ENCODE measurements around the gene RWDD3. TPM values are rescaled to one million over a fixed set of nuclear protein-coding genes. Genes with fewer than 3 reads are reported as not detected.

The RWDD3 gene
- total and polyA plus RNA-seq, 10 of the 15 experiments (the other 5 are each of a cell fraction or from before 2014, with no cell fraction given), result 9.8 to 42.9 (median 21.4) TPM

DNA sequence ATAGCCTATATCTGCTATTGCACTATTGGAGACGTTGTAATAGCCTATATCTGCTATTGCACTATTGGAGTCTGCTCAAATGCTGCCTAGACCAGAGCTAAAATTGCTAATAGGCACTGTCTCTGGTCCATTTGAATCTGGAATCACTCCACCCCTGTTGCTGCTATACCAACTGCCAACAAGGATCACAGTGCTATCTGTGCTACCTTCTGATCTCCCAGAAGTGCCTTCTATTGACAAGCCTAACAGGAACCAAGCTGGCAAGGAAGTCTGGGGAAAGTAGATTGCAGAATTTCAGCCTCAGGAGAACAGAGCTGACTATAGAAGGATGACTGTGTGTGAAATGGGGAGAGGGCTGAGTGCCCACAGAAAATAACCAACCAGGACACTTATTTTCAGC lies 15.9 kb downstream of the RWDD3 start:
- Histone ChIP-seq H3K79me2 (ENCODE audit: control insufficient read depth, insufficient read depth, low read length) (no peaks in the 10 kb centered on the region), H3K4me3 (no peak overlapping the region), H3K4me1 (ENCODE audit: control insufficient read depth, insufficient read depth, low read length) (no peaks in the 10 kb centered on the region), H3K9ac (ENCODE audit: control insufficient read depth, insufficient read depth, low read length) (no peak overlapping the region), H4K20me1 (ENCODE audit: control insufficient read depth, insufficient read depth) (no peaks in the 10 kb centered on the region), H3K27ac (ENCODE audit: control insufficient read depth, insufficient read depth) (no peak overlapping the region), H2AFZ (ENCODE audit: control insufficient read depth, low read depth, low read length) (no peak overlapping the region), H3K9me3 (replicated peaks; ENCODE audit: control insufficient read depth, insufficient read depth, low read length) (no peaks in the 10 kb centered on the region), H3K27me3 (replicated peaks in 1 of 2; ENCODE audit: control insufficient read depth in 2 of 2, insufficient read depth in 2 of 2, low read length in 1 of 2) (no peaks in the 10 kb centered on the region), H3K36me3 (ENCODE audit: control insufficient read depth in 2 of 2, insufficient read depth in 2 of 2, low read length in 1 of 2) (peaks cover 0 to 3% of the 10 kb centered on the region in 2 experiments; a peak in 2 of 4 replicates), H3K4me2 (ENCODE audit: control insufficient read depth, insufficient read depth) (no peak overlapping the region)
- BruUV-seq (replicated peaks), result no TSS peak
- in situ Hi-C loops (cut with MboI), result no loop called here
- SMC1A ChIA-PET (ENCODE audit: uncharacterized antibody, unreplicated experiment), result no interaction called here
- intact Hi-C loops (cut with micrococcal nuclease; ENCODE audit: unreplicated experiment), result no loop called here
- CTCF ChIA-PET, result no interaction called here
- WGBS (ENCODE audit: insufficient coverage, insufficient replicate concordance, low lambda C conversion rate, missing lambda C conversion rate), result 57% methylated on average over 1 of the region's 1 CpG
- RAD21 ChIA-PET (ENCODE audit: unreplicated experiment), result no interaction called here
- FAIRE-seq (no peak), ATAC-seq (no peak), DNase-seq (ENCODE audit: low read depth, low spot score) (no peak)
- TF ChIP-seq SMAD5 (IDR thresholded peaks at IDR 0.05; ENCODE audit: low read depth) (no peak), BMI1 (IDR thresholded peaks at IDR 0.05; ENCODE audit: borderline replicate concordance) (no peak), CEBPB (IDR thresholded peaks at IDR 0.05; ENCODE audit: borderline replicate concordance in 1 of 2, low read depth in 2 of 2, low read length in 2 of 2) (no peak), SIX5 (IDR thresholded peaks at IDR 0.05; ENCODE audit: low read depth, low read length, severe bottlenecking) (no peak)
- TF ChIP-seq, protein P1, sequence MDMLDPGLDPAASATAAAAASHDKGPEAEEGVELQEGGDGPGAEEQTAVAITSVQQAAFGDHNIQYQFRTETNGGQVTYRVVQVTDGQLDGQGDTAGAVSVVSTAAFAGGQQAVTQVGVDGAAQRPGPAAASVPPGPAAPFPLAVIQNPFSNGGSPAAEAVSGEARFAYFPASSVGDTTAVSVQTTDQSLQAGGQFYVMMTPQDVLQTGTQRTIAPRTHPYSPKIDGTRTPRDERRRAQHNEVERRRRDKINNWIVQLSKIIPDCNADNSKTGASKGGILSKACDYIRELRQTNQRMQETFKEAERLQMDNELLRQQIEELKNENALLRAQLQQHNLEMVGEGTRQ (IDR thresholded peaks at IDR 0.05; ENCODE audit: borderline replicate concordance, low read depth, low read length), result no peak
- POLR2A ChIA-PET, result no interaction called here

DNA sequence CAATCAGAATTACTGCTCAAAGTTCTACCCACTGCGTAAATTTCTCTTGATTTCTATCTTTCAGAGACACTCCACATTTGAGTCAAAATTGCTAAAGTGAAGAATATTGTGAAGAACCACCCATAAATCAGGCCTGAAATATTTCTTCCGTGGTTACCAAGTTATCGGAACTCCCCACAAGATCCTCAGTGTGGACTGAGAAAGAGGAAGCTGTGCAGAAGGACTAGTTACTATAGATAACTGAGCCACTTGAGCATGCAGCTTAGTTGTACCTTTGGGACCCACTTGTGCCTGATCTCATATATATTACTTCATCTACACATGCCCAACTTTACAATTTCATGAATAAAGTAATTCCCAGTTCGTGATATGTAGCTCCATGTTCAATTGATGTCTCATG lies 18.4 kb downstream of the RWDD3 start:
- Histone ChIP-seq H3K4me3 (no peak overlapping the region), H3K36me3 (ENCODE audit: control insufficient read depth in 2 of 2, insufficient read depth in 2 of 2, low read length in 1 of 2) (peaks cover 0 to 3% of the 10 kb centered on the region in 2 experiments; a peak in 2 of 4 replicates), H3K27me3 (replicated peaks in 1 of 2; ENCODE audit: control insufficient read depth in 2 of 2, insufficient read depth in 2 of 2, low read length in 1 of 2) (no peaks in the 10 kb centered on the region), H3K9ac (ENCODE audit: control insufficient read depth, insufficient read depth, low read length) (no peak overlapping the region), H3K79me2 (ENCODE audit: control insufficient read depth, insufficient read depth, low read length) (no peaks in the 10 kb centered on the region), H4K20me1 (ENCODE audit: control insufficient read depth, insufficient read depth) (no peaks in the 10 kb centered on the region), H2AFZ (ENCODE audit: control insufficient read depth, low read depth, low read length) (no peak overlapping the region), H3K4me1 (ENCODE audit: control insufficient read depth, insufficient read depth, low read length) (no peaks in the 10 kb centered on the region), H3K27ac (ENCODE audit: control insufficient read depth, insufficient read depth) (no peak overlapping the region), H3K9me3 (replicated peaks; ENCODE audit: control insufficient read depth, insufficient read depth, low read length) (no peaks in the 10 kb centered on the region), H3K4me2 (ENCODE audit: control insufficient read depth, insufficient read depth) (no peak overlapping the region)
- 26% methylated on average over 4 of the region's 4 CpGs for WGBS (ENCODE audit: insufficient coverage, insufficient replicate concordance, low lambda C conversion rate, missing lambda C conversion rate)
- ATAC-seq (no peak), FAIRE-seq (no peak), DNase-seq (ENCODE audit: low read depth, low spot score) (no peak)
- in situ Hi-C loops (cut with MboI), result no loop called here
- no peak for TF ChIP-seq YY1 (IDR thresholded peaks at IDR 0.05; ENCODE audit: low read depth, low read length)
- TF ChIP-seq ZNF24 (IDR thresholded peaks at IDR 0.05), result no peak
- TF ChIP-seq SP1 (IDR thresholded peaks at IDR 0.05; ENCODE audit: low read depth, low read length), result no peak
- TF ChIP-seq, protein P2, sequence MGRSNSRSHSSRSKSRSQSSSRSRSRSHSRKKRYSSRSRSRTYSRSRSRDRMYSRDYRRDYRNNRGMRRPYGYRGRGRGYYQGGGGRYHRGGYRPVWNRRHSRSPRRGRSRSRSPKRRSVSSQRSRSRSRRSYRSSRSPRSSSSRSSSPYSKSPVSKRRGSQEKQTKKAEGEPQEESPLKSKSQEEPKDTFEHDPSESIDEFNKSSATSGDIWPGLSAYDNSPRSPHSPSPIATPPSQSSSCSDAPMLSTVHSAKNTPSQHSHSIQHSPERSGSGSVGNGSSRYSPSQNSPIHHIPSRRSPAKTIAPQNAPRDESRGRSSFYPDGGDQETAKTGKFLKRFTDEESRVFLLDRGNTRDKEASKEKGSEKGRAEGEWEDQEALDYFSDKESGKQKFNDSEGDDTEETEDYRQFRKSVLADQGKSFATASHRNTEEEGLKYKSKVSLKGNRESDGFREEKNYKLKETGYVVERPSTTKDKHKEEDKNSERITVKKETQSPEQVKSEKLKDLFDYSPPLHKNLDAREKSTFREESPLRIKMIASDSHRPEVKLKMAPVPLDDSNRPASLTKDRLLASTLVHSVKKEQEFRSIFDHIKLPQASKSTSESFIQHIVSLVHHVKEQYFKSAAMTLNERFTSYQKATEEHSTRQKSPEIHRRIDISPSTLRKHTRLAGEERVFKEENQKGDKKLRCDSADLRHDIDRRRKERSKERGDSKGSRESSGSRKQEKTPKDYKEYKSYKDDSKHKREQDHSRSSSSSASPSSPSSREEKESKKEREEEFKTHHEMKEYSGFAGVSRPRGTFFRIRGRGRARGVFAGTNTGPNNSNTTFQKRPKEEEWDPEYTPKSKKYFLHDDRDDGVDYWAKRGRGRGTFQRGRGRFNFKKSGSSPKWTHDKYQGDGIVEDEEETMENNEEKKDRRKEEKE (IDR thresholded peaks at IDR 0.05), result no peak
- no peak for TF ChIP-seq POLR2A (IDR thresholded peaks at IDR 0.05; ENCODE audit: low read depth, low read length)
- TF ChIP-seq, protein P3, sequence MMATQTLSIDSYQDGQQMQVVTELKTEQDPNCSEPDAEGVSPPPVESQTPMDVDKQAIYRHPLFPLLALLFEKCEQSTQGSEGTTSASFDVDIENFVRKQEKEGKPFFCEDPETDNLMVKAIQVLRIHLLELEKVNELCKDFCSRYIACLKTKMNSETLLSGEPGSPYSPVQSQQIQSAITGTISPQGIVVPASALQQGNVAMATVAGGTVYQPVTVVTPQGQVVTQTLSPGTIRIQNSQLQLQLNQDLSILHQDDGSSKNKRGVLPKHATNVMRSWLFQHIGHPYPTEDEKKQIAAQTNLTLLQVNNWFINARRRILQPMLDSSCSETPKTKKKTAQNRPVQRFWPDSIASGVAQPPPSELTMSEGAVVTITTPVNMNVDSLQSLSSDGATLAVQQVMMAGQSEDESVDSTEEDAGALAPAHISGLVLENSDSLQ (IDR thresholded peaks at IDR 0.05), result no peak
- TF ChIP-seq, protein P4, sequence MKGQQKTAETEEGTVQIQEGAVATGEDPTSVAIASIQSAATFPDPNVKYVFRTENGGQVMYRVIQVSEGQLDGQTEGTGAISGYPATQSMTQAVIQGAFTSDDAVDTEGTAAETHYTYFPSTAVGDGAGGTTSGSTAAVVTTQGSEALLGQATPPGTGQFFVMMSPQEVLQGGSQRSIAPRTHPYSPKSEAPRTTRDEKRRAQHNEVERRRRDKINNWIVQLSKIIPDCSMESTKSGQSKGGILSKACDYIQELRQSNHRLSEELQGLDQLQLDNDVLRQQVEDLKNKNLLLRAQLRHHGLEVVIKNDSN (IDR thresholded peaks at IDR 0.05; ENCODE audit: borderline replicate concordance, extremely low read length, insufficient read depth, low read depth, low read length), result no peak
- no peak for TF ChIP-seq CREM (IDR thresholded peaks at IDR 0.05; ENCODE audit: low read depth)
- POLR2A ChIA-PET, result no interaction called here
- RAD21 ChIA-PET (ENCODE audit: unreplicated experiment), result no interaction called here
- no TSS peak for BruUV-seq (replicated peaks)
- SMC1A ChIA-PET (ENCODE audit: uncharacterized antibody, unreplicated experiment), result no interaction called here
- intact Hi-C loops (cut with micrococcal nuclease; ENCODE audit: unreplicated experiment), result no loop called here
- CTCF ChIA-PET, result no interaction called here
